Osteocyte (in vitro differentiated cells): Measurements from ENCODE around the gene MMP24. TPM values are rescaled to one million over a fixed set of nuclear protein-coding genes. Genes with fewer than 3 reads are reported as not detected.
A peak's percentile ranks its signal among the peaks of the same experiment; 100 is the strongest.

ENCODE experiments used
- DNase-seq: peaks from one replicate; pipeline ENCODE4 v3.0.0; 2021; ENCODE audit warnings: mixed read lengths; ENCODE audit not compliant: unreplicated experiment; ENCODE audit errors: extremely low spot score
- H3K27ac Mint-ChIP-seq: one replicate; pipeline ENCODE4 v1.8.0; 2021; ENCODE audit warnings: mild to moderate bottlenecking, mixed read lengths; ENCODE audit not compliant: unreplicated experiment
- H3K27me3 Mint-ChIP-seq: one replicate; pipeline ENCODE4 v1.8.0; 2021; ENCODE audit warnings: mixed read lengths; ENCODE audit not compliant: unreplicated experiment
- H3K36me3 Mint-ChIP-seq: one replicate; pipeline ENCODE4 v1.8.0; 2021; ENCODE audit warnings: mixed read lengths; ENCODE audit not compliant: unreplicated experiment
- H3K4me1 Mint-ChIP-seq: one replicate; pipeline ENCODE4 v1.8.0; 2021; ENCODE audit warnings: mixed read lengths; ENCODE audit not compliant: unreplicated experiment
- H3K4me3 Mint-ChIP-seq: one replicate; pipeline ENCODE4 v1.8.0; 2021; ENCODE audit warnings: mild to moderate bottlenecking, moderate library complexity, mixed read lengths; ENCODE audit not compliant: unreplicated experiment
- H3K9me3 Mint-ChIP-seq: one replicate; pipeline ENCODE4 v1.8.0; 2021; ENCODE audit warnings: mixed read lengths; ENCODE audit not compliant: unreplicated experiment
- total RNA-seq: library from RNA; stranded (reverse); gene quantifications from 2 replicates; pipeline ENCODE4 v1.2.1, GENCODE V29; 2021
- TF ChIP-seq, protein P1 (sequence below): fragments of 200-600 bp; sonication (generic); IDR thresholded peaks from 2 replicates; pipeline ENCODE4 v1.5.0; 2021; ENCODE audit warnings: antibody characterized with exemption, mild to moderate bottlenecking, moderate library complexity

Gene MMP24
- total RNA-seq, 1 donor from 2014 or later = 0.54 TPM

- TF ChIP-seq, protein P1, sequence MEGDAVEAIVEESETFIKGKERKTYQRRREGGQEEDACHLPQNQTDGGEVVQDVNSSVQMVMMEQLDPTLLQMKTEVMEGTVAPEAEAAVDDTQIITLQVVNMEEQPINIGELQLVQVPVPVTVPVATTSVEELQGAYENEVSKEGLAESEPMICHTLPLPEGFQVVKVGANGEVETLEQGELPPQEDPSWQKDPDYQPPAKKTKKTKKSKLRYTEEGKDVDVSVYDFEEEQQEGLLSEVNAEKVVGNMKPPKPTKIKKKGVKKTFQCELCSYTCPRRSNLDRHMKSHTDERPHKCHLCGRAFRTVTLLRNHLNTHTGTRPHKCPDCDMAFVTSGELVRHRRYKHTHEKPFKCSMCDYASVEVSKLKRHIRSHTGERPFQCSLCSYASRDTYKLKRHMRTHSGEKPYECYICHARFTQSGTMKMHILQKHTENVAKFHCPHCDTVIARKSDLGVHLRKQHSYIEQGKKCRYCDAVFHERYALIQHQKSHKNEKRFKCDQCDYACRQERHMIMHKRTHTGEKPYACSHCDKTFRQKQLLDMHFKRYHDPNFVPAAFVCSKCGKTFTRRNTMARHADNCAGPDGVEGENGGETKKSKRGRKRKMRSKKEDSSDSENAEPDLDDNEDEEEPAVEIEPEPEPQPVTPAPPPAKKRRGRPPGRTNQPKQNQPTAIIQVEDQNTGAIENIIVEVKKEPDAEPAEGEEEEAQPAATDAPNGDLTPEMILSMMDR = no peak
- peak; percentile 92 for DNase-seq
- Mint-ChIP-seq H3K9me3 (no peaks in the 10 kb centered on the region), H3K4me3 (no peak overlapping the region), H3K36me3 (no peaks in the 10 kb centered on the region), H3K27ac (peak overlapping the region; percentile 99), H3K27me3 (no peaks in the 10 kb centered on the region), H3K4me1 (peaks cover 87% of the 10 kb centered on the region)
Measured at GRCh38 chr20:35307666-35308653, 81.5 kb downstream of the MMP24 start.

DNA sequence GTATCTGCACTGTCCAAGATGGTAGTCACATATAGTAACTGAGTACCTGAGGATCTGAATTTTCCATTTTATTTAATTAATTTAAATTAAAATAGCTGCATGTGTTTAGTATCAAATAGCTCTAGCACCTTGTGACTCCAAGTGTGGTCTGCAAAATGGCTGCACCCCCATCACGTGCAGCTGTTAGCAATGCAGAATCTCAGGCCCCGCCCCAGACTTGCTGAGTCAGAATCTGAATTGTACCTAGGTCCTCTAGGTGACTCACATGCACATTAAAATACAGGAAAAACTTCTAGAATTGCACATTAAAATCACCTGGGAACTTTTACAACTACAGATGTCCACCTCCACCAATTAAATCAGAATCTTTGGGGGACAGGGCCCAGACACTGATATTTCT, 84.9 kb downstream of the MMP24 start:
- Mint-ChIP-seq H3K36me3 (peaks cover 10% of the 10 kb centered on the region), H3K4me1 (peaks cover 78% of the 10 kb centered on the region), H3K27me3 (no peaks in the 10 kb centered on the region), H3K9me3 (no peaks in the 10 kb centered on the region), H3K27ac (peak overlapping the region; percentile 75), H3K4me3 (no peak overlapping the region)
- no peak for DNase-seq
- TF ChIP-seq, protein P1 = no peak

DNA sequence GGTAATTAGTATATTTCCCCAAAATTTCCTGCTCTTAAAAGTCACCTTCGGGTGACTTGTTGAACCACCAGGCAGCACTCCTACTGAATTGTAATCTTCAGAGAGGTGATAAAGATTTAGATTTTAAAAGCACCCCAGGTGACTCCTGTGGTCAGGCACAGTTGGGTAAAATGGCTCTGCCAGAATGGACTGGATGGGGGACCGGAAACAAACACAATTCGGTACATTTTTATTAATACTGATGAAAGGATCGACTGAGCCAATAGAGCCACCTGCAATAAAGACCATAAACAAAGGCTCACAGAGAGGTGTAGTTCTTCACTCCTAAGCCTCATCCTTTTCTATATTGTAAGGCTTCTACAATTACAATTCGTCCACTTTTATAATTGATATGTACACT, 85.3 kb downstream of the MMP24 start:
- Mint-ChIP-seq H3K9me3 (no peaks in the 10 kb centered on the region), H3K27ac (peak overlapping the region; percentile 75), H3K27me3 (no peaks in the 10 kb centered on the region), H3K4me3 (no peak overlapping the region), H3K4me1 (peaks cover 75% of the 10 kb centered on the region), H3K36me3 (peaks cover 10% of the 10 kb centered on the region)
- TF ChIP-seq, protein P1 = no peak
- DNase-seq = no peak

GRCh38 chr20:35312318-35312717, 85.8 kb downstream of the MMP24 start:
- Mint-ChIP-seq H3K4me3 (no peak overlapping the region), H3K27me3 (no peaks in the 10 kb centered on the region), H3K9me3 (no peaks in the 10 kb centered on the region), H3K36me3 (peaks cover 10% of the 10 kb centered on the region), H3K4me1 (peaks cover 70% of the 10 kb centered on the region), H3K27ac (peak overlapping the region; percentile 75)
- DNase-seq = no peak
- TF ChIP-seq, protein P1 = no peak
